Measurements from ENCODE around the gene ZNF260.

Gene ZNF260

DNA sequence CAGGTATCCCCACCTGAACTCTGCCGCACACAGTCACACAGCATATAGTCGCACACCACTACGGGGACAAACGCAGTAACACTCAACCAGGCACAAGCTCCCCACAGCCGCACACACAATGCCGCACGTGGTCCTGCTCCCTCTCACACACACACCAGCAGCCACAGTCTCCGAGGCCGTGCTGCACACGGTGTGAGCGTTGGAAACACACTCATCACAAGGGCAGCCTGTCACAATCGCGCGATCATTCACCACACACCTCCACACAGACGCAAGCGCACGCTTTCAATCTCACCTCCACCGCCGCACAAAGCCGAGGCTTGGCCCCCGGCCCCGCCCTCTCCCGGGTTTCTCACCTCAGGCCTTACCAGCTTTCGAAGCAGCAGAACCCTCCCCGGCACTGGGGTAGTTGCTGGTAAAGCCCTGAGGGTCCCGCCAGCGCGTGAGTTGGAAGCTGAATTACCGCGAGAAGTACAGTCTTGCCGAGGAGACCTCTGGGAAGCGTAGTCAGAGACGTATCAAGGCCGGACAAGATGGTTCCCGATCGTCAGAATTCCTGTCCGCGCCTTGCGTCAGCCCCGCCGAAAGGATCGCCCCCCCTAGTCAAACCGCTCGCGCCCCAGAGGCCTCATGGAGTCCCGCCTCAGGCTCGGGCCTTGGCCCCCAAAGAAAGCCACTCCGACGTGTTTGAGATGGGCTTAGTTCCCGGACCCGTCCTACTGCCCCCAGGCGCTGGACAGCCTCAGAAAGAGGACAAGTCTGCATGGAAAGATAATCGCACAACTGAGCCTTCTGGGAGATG, 38.8 kb downstream of the ZNF260 start, which contains the start of gene ZNF566:
TSS of gene ZNF566 (minus strand) at position 444 of the 802 bp plus-strand sequence. CDS start 13,004 bp downstream, outside the sequence.
- H3K36me3 ChIP-seq (ENCODE audit: insufficient read depth, low read length): no peaks in the 10 kb centered on the region
- no peaks in the 10 kb centered on the region for H3K4me1 ChIP-seq (ENCODE audit: insufficient read depth, low read length)
- peak within 1 kb of the TSS; percentile 74 for H3K4me3 ChIP-seq (ENCODE audit: low read length)
- H3K9me3 ChIP-seq (ENCODE audit: insufficient read depth, low read depth, low read length): peaks cover 9% of the 10 kb centered on the region
- H3K27ac ChIP-seq (ENCODE audit: low read depth, low read length): peak within 1 kb of the TSS; percentile 90
- WGBS: under 1% methylated on average over 53 of the region's 53 CpGs
- H3K27me3 ChIP-seq (ENCODE audit: insufficient read depth, low read length): no peaks in the 10 kb centered on the region
- H3K9ac ChIP-seq (ENCODE audit: low read depth, low read length): peak within 1 kb of the TSS; percentile 94

- Histone ChIP-seq H3K9ac (ENCODE audit: low read depth, low read length) (peak overlapping the region; percentile 94), H3K27me3 (ENCODE audit: insufficient read depth, low read length) (no peaks in the 10 kb centered on the region), H3K4me3 (ENCODE audit: low read length) (peak overlapping the region; percentile 74), H3K9me3 (ENCODE audit: insufficient read depth, low read depth, low read length) (peaks cover 9% of the 10 kb centered on the region), H3K27ac (ENCODE audit: low read depth, low read length) (peak overlapping the region; percentile 90), H3K36me3 (ENCODE audit: insufficient read depth, low read length) (no peaks in the 10 kb centered on the region), H3K4me1 (ENCODE audit: insufficient read depth, low read length) (no peaks in the 10 kb centered on the region)
- 3% methylated on average over 11 of the region's 11 CpGs for WGBS
Measured at GRCh38 chr19:36488846-36489117, 39.3 kb downstream of the ZNF260 start.

GRCh38 chr19:36488118-36488845, 39.8 kb downstream of the ZNF260 start:
- Histone ChIP-seq H3K27ac (ENCODE audit: low read depth, low read length) (no peak overlapping the region), H3K4me1 (ENCODE audit: insufficient read depth, low read length) (no peaks in the 10 kb centered on the region), H3K9ac (ENCODE audit: low read depth, low read length) (peak overlapping the region; percentile 94), H3K27me3 (ENCODE audit: insufficient read depth, low read length) (no peaks in the 10 kb centered on the region), H3K4me3 (ENCODE audit: low read length) (peak overlapping the region; percentile 74), H3K9me3 (ENCODE audit: insufficient read depth, low read depth, low read length) (peaks cover 9% of the 10 kb centered on the region), H3K36me3 (ENCODE audit: insufficient read depth, low read length) (no peaks in the 10 kb centered on the region)
- 89% methylated on average over 6 of the region's 9 CpGs for WGBS

DNA sequence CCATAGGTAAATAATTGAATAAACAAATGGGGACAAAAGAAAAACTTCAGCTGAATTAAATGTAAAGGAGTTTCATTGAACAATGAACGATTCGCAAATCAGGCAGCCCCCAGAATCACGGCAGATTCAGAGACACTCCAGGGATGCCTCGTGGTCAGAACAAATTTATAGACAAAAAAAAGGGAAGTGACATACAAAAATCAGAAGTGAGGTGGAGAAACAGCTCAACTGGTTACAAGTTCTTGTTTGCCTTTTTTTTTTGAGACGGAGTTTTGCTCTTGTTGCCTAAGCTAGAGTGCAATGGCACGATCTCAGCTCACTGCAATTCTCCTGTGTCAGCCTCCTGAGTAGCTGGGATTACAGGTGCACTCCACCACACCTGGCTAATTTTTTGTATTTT, 44.4 kb downstream of the ZNF260 start:
- Histone ChIP-seq H3K4me3 (ENCODE audit: low read length) (no peak overlapping the region), H3K4me1 (ENCODE audit: insufficient read depth, low read length) (no peaks in the 10 kb centered on the region), H3K27me3 (ENCODE audit: insufficient read depth, low read length) (no peaks in the 10 kb centered on the region), H3K36me3 (ENCODE audit: insufficient read depth, low read length) (no peaks in the 10 kb centered on the region; the same call in 1 of the 2 replicates), H3K9me3 (ENCODE audit: insufficient read depth, low read depth, low read length) (no peaks in the 10 kb centered on the region), H3K9ac (ENCODE audit: low read depth, low read length) (no peak overlapping the region), H3K27ac (ENCODE audit: low read depth, low read length) (no peak overlapping the region)
- WGBS: 98% methylated on average over 6 of the region's 6 CpGs

- 100% methylated on average over 1 of the region's 2 CpGs for WGBS
- no peaks in the 10 kb centered on the region for H3K4me1 ChIP-seq (ENCODE audit: insufficient read depth, low read length)
- H3K4me3 ChIP-seq (ENCODE audit: low read length): no peak overlapping the region
- no peaks in the 10 kb centered on the region; the same call in 1 of the 2 replicates for H3K36me3 ChIP-seq (ENCODE audit: insufficient read depth, low read length)
- no peaks in the 10 kb centered on the region for H3K27me3 ChIP-seq (ENCODE audit: insufficient read depth, low read length)
- H3K9ac ChIP-seq (ENCODE audit: low read depth, low read length): no peak overlapping the region
- H3K9me3 ChIP-seq (ENCODE audit: insufficient read depth, low read depth, low read length): no peaks in the 10 kb centered on the region
- H3K27ac ChIP-seq (ENCODE audit: low read depth, low read length): no peak overlapping the region
Measured at GRCh38 chr19:36482876-36483275, 45.2 kb downstream of the ZNF260 start.

Data from HUES64 (cell line).